Measurements from ENCODE around the gene OR6C76.
"Not testable (repeated sequence)": the region's sequence is repeated elsewhere in the genome, so short reads cannot be mapped to it uniquely, and the experiment has no call there.

The OR6C76 gene

GRCh38 chr12:55416961-55417360 lies 9.1 kb upstream of the OR6C76 start:
- H3K4me3 ChIP-seq (ENCODE audit: low read depth, low read length): no peak overlapping the region
- no peak for TF ChIP-seq CTCF (IDR thresholded peaks at IDR 0.05; ENCODE audit: borderline replicate concordance, insufficient read depth, low read depth, low read length)

GRCh38 chr12:55420307-55420962 lies 5.6 kb upstream of the OR6C76 start:
- no peak for TF ChIP-seq CTCF (IDR thresholded peaks at IDR 0.05; ENCODE audit: borderline replicate concordance, insufficient read depth, low read depth, low read length)
- H3K4me3 ChIP-seq (ENCODE audit: low read depth, low read length): no peak overlapping the region

- H3K4me3 ChIP-seq (ENCODE audit: low read depth, low read length): no peak overlapping the region
- TF ChIP-seq CTCF (IDR thresholded peaks at IDR 0.05; ENCODE audit: borderline replicate concordance, insufficient read depth, low read depth, low read length): no peak
Measured at GRCh38 chr12:55428331-55429243, 2.5 kb downstream of the OR6C76 start.

DNA sequence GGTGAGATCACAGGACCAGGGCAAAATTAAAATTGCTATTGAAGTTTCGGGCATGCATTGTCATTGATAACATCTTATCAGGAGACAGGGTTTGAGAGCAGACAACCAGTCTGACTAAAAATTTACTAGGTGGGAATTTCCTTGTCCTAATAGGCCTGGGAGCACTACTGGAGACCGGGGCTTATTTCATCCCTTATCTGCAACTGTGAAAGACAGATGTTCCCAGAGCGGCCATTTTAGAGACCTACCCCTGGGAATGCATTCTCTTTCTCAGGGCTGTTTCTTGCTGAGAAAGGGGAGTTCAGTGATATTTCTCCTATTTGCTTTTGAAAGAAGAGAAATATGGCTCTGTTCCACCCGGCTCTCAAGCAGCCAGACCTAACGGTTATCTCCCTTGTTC lies 15.2 kb downstream of the OR6C76 start:
- H3K4me3 ChIP-seq (ENCODE audit: low read depth, low read length): not testable (repeated sequence)

DNA sequence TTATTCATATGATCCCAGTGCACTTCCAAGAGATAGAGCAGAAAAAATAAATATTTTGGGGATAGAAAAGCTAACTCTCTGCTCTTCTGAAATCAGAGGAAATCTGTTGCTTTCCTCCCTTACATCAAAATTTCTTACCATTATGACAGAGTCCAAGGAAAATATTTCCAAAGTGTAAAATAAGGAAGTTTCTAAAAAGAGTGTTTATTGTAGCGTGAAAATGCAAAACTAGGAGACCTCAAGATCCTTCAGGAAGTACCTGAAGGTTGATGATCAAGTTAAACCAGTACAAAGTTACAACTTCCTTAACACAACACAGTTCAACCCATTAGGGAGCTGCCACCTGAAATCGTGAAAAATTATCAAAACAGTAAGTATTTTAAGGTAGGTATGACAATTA lies 17.7 kb downstream of the OR6C76 start, which contains the start of gene OR6C2:
Gene OR6C2 (plus strand): TSS at position 301 of the 400 bp plus-strand sequence. CDS start 8,138 bp downstream, outside the sequence.
- no peak for TF ChIP-seq CTCF (IDR thresholded peaks at IDR 0.05; ENCODE audit: borderline replicate concordance, insufficient read depth, low read depth, low read length)
- no peak within 1 kb of the TSS for H3K4me3 ChIP-seq (ENCODE audit: low read depth, low read length)

- H3K4me3 ChIP-seq (ENCODE audit: low read depth, low read length): no peak overlapping the region
- TF ChIP-seq CTCF (IDR thresholded peaks at IDR 0.05; ENCODE audit: borderline replicate concordance, insufficient read depth, low read depth, low read length): no peak
Measured at GRCh38 chr12:55445357-55445756, 19.3 kb downstream of the OR6C76 start.

- no peak for TF ChIP-seq CTCF (IDR thresholded peaks at IDR 0.05; ENCODE audit: borderline replicate concordance, insufficient read depth, low read depth, low read length)
- no peak overlapping the region for H3K4me3 ChIP-seq (ENCODE audit: low read depth, low read length)
Measured at GRCh38 chr12:55446326-55446725, 20.3 kb downstream of the OR6C76 start.

All from GM12875 (cell line).